Tongue (tissue), 2 donors: ENCODE measurements around the gene RBM33. TPM values are rescaled to one million over a fixed set of nuclear protein-coding genes. Genes with fewer than 3 reads are reported as not detected.

Experiments
- DNase-seq: peaks from one replicate; pipeline ENCODE4 v3.0.0-alpha.2; 2015
- total RNA-seq: library from RNA; depleted of rRNA; stranded (reverse); fragments of >200 nt; gene quantifications from one replicate; pipeline ENCODE4 v1.2.3, GENCODE V29; 2014

RBM33 gene
- total RNA-seq, 1 donor from 2014 or later, result 50.0 TPM

DNA sequence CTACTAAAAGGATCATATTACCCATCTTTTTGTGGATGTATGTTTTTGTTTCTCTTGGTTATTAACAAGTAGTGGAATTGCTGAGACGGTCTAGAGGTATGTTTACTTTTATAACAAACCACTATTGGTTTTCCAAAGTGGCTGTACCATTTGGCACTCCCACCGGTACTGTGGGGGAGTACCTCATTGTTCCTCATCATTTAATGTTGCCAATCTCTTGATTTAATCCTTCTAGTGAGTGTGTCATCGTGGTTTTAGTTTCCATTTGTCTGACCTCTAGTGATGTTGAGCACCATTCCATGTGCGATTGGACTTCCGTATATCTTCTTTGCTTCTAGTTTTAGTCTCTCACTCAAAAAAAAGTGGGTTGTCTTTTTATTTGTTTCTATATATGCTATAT lies 50.4 kb downstream of the RBM33 start:
- DNase-seq, result no peak

DNA sequence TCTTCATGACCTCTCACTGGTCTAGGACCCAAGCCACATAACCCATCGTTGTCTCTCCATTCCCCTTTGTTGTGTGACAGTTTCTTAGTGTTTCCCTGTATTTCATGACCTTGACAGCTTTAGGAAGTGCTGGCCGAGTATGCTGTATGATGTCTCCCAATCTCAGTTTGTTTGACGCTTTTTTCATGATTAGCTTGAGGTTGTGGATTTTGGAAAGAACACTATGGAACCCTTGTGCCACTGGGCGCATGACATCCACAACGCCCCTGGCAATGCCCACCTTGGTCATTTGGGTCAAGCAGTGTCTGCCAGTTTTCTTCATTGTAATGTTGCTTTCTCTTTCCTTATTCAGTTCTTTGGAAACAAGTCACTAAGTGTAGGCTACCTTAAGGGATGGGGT lies 52.3 kb downstream of the RBM33 start:
- no peak for DNase-seq

GRCh38 chr7:155698633-155699032 lies 54.2 kb downstream of the RBM33 start:
- DNase-seq, result no peak

- no peak for DNase-seq
Measured at GRCh38 chr7:155699180-155699579, 54.7 kb downstream of the RBM33 start.

DNA sequence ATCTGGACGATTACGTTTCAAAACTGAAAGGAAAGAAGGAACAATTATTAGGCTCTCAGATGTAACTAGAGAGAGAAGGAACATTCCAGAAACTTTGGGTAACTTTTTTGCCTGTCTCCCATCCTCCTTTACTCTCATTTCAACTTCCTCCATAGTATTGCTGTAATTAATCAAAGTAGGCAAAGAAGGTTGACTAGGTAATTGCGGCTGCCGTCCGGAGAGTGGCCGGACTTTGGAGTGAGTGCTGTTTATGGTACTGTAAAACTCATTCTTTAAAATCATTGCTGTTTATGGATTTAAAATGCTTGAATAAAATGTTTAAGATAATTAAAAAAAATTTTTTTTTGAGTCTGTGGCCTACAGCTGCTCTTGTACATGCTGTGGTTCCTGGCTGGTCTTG lies 56.4 kb downstream of the RBM33 start:
- no peak for DNase-seq

DNA sequence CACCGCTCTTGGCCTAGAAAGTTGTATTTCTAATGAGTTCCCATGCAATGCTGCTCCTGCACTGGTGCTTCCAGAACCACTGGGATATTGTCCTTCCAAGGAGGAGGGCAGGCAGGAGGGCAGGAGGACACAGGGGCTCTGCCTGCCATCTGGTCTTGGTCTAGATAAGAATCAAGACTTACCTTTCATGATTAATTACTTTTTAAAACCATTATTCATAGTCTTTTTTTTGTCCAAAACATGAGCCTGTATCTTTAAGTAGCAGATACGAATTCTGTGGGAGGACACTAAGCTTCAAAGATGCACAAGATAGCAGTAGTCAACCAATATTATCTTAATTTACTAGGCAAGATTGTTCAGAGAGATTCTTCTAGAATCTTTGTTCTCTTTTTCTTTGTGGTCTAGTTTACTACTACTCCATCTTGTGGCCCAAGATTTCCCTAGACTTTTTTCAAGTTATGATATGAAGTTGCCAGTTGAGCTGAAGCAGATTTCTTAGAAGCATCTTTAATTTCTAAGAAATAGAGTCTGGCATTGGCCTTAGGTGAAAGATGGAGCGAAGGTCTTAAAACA lies 57.6 kb downstream of the RBM33 start:
- DNase-seq, result no peak

DNA sequence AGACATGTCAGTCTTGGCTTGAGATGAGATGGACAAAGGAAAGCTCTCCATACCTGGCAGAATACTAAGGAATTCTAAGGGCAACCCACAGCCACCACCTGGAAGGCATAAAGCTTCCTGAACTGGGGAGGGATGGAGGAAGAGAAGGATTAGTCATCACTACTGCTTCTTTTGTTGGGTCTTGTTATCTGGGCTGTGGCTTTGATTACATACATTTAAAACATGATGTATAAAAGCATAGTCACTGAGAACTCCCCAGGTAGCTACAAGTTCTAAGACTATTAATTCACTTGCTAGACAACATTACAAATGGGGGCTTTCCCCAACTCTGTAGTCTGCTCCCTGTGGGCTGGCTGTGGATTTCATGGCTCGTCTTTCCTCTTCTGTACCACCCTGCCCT lies 58.2 kb downstream of the RBM33 start:
- no peak for DNase-seq

DNA sequence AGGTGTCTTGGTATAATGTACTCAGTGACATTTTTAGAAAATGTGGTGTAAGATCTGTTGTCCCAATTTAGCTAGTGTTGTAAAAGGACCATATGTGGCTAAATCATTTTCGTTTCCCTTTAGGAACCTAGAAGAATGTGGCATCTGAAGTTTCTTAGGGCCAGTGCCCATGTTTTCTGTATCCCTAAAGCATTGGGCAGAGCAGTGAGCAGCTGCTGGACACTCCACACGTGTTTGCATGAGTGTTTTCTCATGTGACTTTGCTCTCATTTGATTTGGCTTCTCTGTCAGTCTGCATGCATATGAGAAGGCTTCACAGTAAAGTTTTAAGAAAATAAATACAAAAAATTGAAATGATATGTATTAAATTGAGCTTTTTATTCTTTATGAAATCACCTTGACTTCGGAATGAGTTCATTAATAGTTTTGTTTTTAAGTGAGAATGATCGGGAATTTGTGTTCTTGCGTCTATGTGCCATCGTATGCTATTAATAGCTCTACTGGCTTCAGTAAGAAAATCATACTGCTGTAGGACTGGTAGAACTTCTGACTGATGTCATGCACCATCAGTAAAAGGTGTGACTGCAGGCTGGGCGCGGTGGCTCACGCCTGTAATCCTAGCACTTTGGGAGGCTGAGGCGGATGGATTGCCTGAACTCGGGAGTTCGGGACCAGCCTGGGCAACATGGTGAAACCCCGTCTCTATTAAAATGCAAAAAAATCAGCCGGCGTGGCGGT lies 61.3 kb downstream of the RBM33 start:
- no peak for DNase-seq

DNA sequence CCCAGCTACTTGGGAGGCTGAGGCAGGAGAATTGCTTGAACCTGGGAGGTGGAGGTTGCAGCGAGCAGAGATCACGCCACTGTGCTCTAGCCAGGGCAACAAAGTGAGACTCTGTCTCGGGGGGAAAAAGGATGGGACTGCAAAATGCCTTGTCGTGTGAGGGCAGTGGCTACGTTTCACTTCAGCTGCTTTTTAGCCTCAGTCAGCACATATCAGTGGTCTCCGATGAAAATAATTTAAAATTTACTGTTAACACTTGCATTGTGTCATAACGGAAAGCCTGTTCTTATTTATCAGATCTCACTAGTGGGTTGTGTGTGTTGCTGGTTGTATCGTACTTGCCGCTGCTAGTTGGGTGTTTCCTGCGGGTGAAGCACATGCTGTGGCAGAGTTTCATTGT lies 61.9 kb downstream of the RBM33 start:
- no peak for DNase-seq

GRCh38 chr7:155709453-155709852 lies 65.0 kb downstream of the RBM33 start:
- DNase-seq, result no peak

DNA sequence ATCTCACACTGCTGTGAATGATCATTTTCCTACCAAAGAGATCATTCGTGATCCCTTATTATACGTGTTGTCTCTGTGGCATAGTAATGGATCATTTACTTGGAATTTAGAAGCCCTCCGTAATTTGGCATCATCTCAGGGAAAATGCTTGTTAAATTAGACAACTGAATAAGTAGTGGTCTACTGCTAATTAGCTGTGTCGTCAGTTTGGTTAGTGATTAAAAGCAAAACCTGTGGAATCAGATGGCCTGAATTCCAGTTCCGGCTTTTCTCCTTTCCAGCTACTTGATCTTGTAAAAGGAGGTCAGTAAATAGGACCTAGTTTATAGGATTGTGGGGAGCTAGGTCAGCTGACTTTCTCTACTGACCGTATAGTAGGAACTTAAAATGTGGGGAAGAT lies 65.6 kb downstream of the RBM33 start:
- no peak for DNase-seq

- no peak for DNase-seq
Measured at GRCh38 chr7:155710530-155710929, 66.1 kb downstream of the RBM33 start.

GRCh38 chr7:155711081-155711480 lies 66.6 kb downstream of the RBM33 start:
- DNase-seq, result no peak

DNA sequence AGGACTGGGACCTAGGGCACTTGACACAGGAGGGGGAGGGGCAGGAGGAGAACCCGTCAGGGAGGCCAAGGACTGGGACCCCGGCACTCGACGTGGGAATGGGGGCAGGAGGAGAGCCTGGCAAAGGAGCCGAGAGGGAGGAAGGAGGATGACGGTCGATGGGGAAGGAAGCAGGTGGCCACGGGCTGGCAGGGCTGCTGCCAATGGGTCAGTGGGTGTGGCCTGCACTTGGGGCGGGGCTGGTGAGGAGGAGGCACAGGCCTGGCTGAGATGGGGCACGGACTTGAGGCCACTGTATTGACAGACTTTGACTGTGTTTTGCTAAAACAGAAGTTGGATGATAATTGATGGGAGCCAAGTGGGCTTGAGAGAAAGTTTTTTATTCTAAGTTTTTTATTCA lies 68.9 kb downstream of the RBM33 start:
- DNase-seq, result no peak

GRCh38 chr7:155714702-155715101 lies 70.2 kb downstream of the RBM33 start:
- DNase-seq, result no peak

- DNase-seq, result no peak
Measured at GRCh38 chr7:155715111-155715805, 70.8 kb downstream of the RBM33 start.

- DNase-seq, result no peak
Measured at GRCh38 chr7:155717010-155717744, 72.7 kb downstream of the RBM33 start.

- no peak for DNase-seq
Measured at GRCh38 chr7:155721056-155721455, 76.6 kb downstream of the RBM33 start.

- no peak for DNase-seq
Measured at GRCh38 chr7:155722118-155722517, 77.7 kb downstream of the RBM33 start.

DNA sequence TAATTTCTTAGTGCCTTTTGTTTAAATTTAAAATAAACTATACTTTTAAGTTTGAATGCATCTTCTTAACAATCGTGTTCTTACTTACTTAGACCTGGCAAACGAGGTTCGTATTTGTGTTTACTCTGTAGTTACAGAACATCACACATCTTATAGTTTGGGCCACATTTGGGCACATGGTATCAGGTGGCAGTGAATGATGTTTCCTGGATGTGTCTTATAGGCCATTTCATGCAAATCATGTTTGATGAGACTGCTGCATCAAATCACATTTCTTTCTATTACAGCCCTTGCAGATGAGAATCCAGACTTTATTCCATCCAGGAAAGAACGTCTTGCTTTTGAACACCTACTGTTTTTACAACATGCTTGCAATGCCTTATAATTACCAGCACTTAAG lies 78.5 kb downstream of the RBM33 start:
- no peak for DNase-seq

- DNase-seq, result no peak
Measured at GRCh38 chr7:155724327-155725005, 80.0 kb downstream of the RBM33 start.

DNA sequence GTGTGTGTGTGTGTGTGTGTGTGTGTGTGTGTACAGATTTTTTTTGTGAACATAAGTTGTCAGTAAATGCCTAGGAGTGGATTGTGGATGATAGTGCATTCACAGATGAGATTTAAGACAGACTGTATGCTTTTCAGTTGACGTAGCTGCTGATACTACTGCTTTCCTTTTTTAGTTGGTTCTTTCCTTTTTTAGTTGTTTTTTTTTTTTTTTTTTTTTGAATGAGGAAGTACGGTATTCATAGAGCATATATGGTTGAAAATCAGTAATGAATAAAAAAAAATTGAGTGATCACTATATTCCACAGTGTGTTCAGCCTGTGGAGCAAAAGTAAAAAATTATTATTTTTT lies 80.5 kb downstream of the RBM33 start:
- no peak for DNase-seq

- DNase-seq, result no peak
Measured at GRCh38 chr7:155727616-155728015, 83.2 kb downstream of the RBM33 start.
